Thyroid gland (tissue), 4 donors: Measurements from ENCODE around the gene SEC24D. TPM values are rescaled to one million over a fixed set of nuclear protein-coding genes. Genes with fewer than 3 reads are reported as not detected.
"Not testable (repeated sequence)": the region's sequence is repeated elsewhere in the genome, so short reads cannot be mapped to it uniquely, and the experiment has no call there.

Source experiments
- DNase-seq, 2 donors: peaks; one replicate each; pipeline ENCODE4 v3.0.0-alpha.2; 2019
- H3K27ac ChIP-seq, 3 donors: fragments of 200-600 bp; sonication (generic); 1 replicate in 2 of 3; 2 replicates in 1 of 3; pipeline ENCODE4 v1.5.1; 2016 to 2019; ENCODE audit warnings: mild to moderate bottlenecking in 1 of 3, moderate library complexity in 1 of 3
- H3K27me3 ChIP-seq: fragments of 200-600 bp; sonication (generic); one replicate; pipeline ENCODE4 v1.5.1; 2019
- H3K36me3 ChIP-seq, 2 donors: fragments of 200-600 bp; sonication (generic); one replicate each; pipeline ENCODE4 v1.5.1; 2016 to 2019
- H3K4me1 ChIP-seq, 2 donors: fragments of 200-600 bp; sonication (generic); one replicate each; pipeline ENCODE4 v1.5.1; 2017 to 2019
- H3K4me3 ChIP-seq, 3 donors: fragments of 200-600 bp; sonication (generic); replicated peaks in 1 of 3; 1 replicate in 2 of 3; 2 replicates in 1 of 3; pipeline ENCODE4 v1.5.1; 2016; ENCODE audit warnings: mild to moderate bottlenecking in 1 of 3
- H3K9me3 ChIP-seq: fragments of 200-600 bp; sonication (generic); one replicate; pipeline ENCODE4 v1.5.1; 2017
- CTCF ChIP-seq, 6 experiments: fragments of 200-600 bp in 3 of 6; fragments of 450-650 bp in 3 of 6; sonication (generic) in 3 of 6; IDR thresholded peaks; one replicate each; pipeline ENCODE4 v1.5.1; 2016 to 2019; ENCODE audit warnings: antibody characterized with exemption in 6 of 6, mild to moderate bottlenecking in 2 of 6, inconsistent platforms in 1 of 6, moderate library complexity in 1 of 6
- POLR2A ChIP-seq, 2 donors: fragments of 450-650 bp; IDR thresholded peaks; one replicate each; pipeline ENCODE4 v1.6.1; 2017; ENCODE audit warnings: antibody characterized with exemption in 2 of 2, mild to moderate bottlenecking in 2 of 2, moderate library complexity in 1 of 2
- WGBS, 2 donors: methylation state at CpG; one replicate each; pipeline ENCODE4 v1.1.5; 2017; 5-methylcytosine and 5-hydroxymethylcytosine counted together
- intact Hi-C: fragments of 100-400 bp; cut with DNase I; formaldehyde crosslinking; loops from one replicate; pipeline ENCODE4 v1.15.1; 2023
- total RNA-seq, 4 donors: library from RNA; depleted of rRNA; stranded (reverse); fragments of >200 nt; gene quantifications; one replicate each; pipeline ENCODE4 v1.2.3, GENCODE V29; 2016

The SEC24D gene
- total RNA-seq, result 100 to 1,000 TPM in 1 of 4 donors, 10 to 100 TPM in 3; 56.3 to 120 (median 80.4) TPM

- peak within 1 kb of the TSS; percentile 92 to 99 (median 97) for H3K27ac ChIP-seq
- no peaks in the 10 kb centered on the region for H3K9me3 ChIP-seq
- peaks cover 17 to 22% of the 10 kb centered on the region in 2 donors for H3K36me3 ChIP-seq
- H3K27me3 ChIP-seq, result no peaks in the 10 kb centered on the region
- intact Hi-C loops, result no loop called here
- peak; percentile 78 to 95 for TF ChIP-seq POLR2A (IDR thresholded peaks at IDR 0.05)
- TF ChIP-seq CTCF (IDR thresholded peaks at IDR 0.05), result no peak
- H3K4me1 ChIP-seq, result peaks cover 11 to 15% of the 10 kb centered on the region in 2 donors
- WGBS, 2 donors, result 1% methylated on average over 32 to 43 of the region's 69 CpGs
- H3K4me3 ChIP-seq, result peak within 1 kb of the TSS; percentile 77 to 86 (median 85)
- peak; percentile 84 to 85 for DNase-seq
Measured at GRCh38 chr4:118835571-118836300, at the start of gene SEC24D. Gene SEC24D, minus strand, starts transcription at chr4:118836126. Its CDS starts 2,430 bp downstream, at chr4:118833696.

GRCh38 chr4:118884716-118885115 lies 48.8 kb upstream of the SEC24D start:
- WGBS, 2 donors, result 92 to 97% methylated on average over 3 of the region's 3 CpGs
- Histone ChIP-seq H3K9me3 (no peaks in the 10 kb centered on the region), H3K4me3 (no peak overlapping the region), H3K27me3 (no peaks in the 10 kb centered on the region), H3K4me1 (no peaks in the 10 kb centered on the region), H3K36me3 (no peaks in the 10 kb centered on the region), H3K27ac (no peak overlapping the region)
- no peak for TF ChIP-seq CTCF (IDR thresholded peaks at IDR 0.05)
- no peak for TF ChIP-seq POLR2A (IDR thresholded peaks at IDR 0.05)
- intact Hi-C loops, result loop anchor here (10.0 kb wide), 1 partner anchor 110 kb away; no protein-coding TSS in a partner anchor
- DNase-seq, result no peak

GRCh38 chr4:118883861-118884260 lies 47.9 kb upstream of the SEC24D start:
- no peaks in the 10 kb centered on the region for H3K36me3 ChIP-seq
- H3K27me3 ChIP-seq, result no peaks in the 10 kb centered on the region
- WGBS, 2 donors, result 86% methylated on average over 1 of the region's 1 CpG
- H3K9me3 ChIP-seq, result no peaks in the 10 kb centered on the region
- H3K4me1 ChIP-seq, result no peaks in the 10 kb centered on the region
- no peak overlapping the region for H3K27ac ChIP-seq
- intact Hi-C loops, result loop anchor here (10.0 kb wide), 1 partner anchor 109 kb away; no protein-coding TSS in a partner anchor
- no peak for DNase-seq
- no peak for TF ChIP-seq POLR2A (IDR thresholded peaks at IDR 0.05)
- TF ChIP-seq CTCF (IDR thresholded peaks at IDR 0.05), result peak in 1 of 6 experiments; percentile 20
- no peak overlapping the region for H3K4me3 ChIP-seq

GRCh38 chr4:118881512-118882146 lies 45.7 kb upstream of the SEC24D start:
- no peaks in the 10 kb centered on the region for H3K36me3 ChIP-seq
- no peak for TF ChIP-seq POLR2A (IDR thresholded peaks at IDR 0.05)
- no peak for TF ChIP-seq CTCF (IDR thresholded peaks at IDR 0.05)
- no peak for DNase-seq
- no peak overlapping the region for H3K27ac ChIP-seq
- 86 to 87% methylated on average over 12 of the region's 12 CpGs for WGBS, 2 donors
- no peaks in the 10 kb centered on the region for H3K4me1 ChIP-seq
- H3K27me3 ChIP-seq, result no peaks in the 10 kb centered on the region
- intact Hi-C loops, result loop anchor here (10.0 kb wide), 1 partner anchor 107 kb away; no protein-coding TSS in a partner anchor
- no peaks in the 10 kb centered on the region for H3K9me3 ChIP-seq
- H3K4me3 ChIP-seq, result no peak overlapping the region

- Histone ChIP-seq H3K4me1 (no peaks in the 10 kb centered on the region), H3K4me3 (no peak overlapping the region), H3K36me3 (no peaks in the 10 kb centered on the region), H3K9me3 (no peaks in the 10 kb centered on the region), H3K27me3 (no peaks in the 10 kb centered on the region), H3K27ac (no peak overlapping the region)
- no peak for TF ChIP-seq POLR2A (IDR thresholded peaks at IDR 0.05)
- WGBS, 2 donors, result 88 to 94% methylated on average over 7 of the region's 7 CpGs
- intact Hi-C loops, result no loop called here
- DNase-seq, result no peak
Measured at GRCh38 chr4:118879409-118879808, 43.5 kb upstream of the SEC24D start.

- H3K9me3 ChIP-seq, DNase-seq, H3K4me1 ChIP-seq, H3K4me3 ChIP-seq, intact Hi-C loops, H3K27me3 ChIP-seq, H3K36me3 ChIP-seq, H3K27ac ChIP-seq: not testable (repeated sequence)
- 95 to 96% methylated on average over 9 of the region's 9 CpGs for WGBS, 2 donors
Measured at GRCh38 chr4:118878507-118878906, 42.6 kb upstream of the SEC24D start.
